Endometrial microvascular endothelial cells (primary cell): Measurements from ENCODE around the gene FUT1. TPM values are rescaled to one million over a fixed set of nuclear protein-coding genes. Genes with fewer than 3 reads are reported as not detected.
"Not testable (repeated sequence)": the region's sequence is repeated elsewhere in the genome, so short reads cannot be mapped to it uniquely, and the experiment has no call there.

Source experiments
- in situ Hi-C: cut with HindIII; loops from 2 replicates; pipeline ENCODE4 v1.10.0; 2017; ENCODE audit warnings: low sequenced_read_pairs, low pct_unique_long_range_greater_than_20kb; ENCODE audit errors: inconsistent ontology term
- total RNA-seq: library from RNA; depleted of rRNA; stranded (reverse); fragments of >200 nt; gene quantifications from one replicate; pipeline ENCODE4 v1.2.3, GENCODE V29; 2015; ENCODE audit errors: inconsistent ontology term

The FUT1 gene
- total RNA-seq, result 4.9 TPM

DNA sequence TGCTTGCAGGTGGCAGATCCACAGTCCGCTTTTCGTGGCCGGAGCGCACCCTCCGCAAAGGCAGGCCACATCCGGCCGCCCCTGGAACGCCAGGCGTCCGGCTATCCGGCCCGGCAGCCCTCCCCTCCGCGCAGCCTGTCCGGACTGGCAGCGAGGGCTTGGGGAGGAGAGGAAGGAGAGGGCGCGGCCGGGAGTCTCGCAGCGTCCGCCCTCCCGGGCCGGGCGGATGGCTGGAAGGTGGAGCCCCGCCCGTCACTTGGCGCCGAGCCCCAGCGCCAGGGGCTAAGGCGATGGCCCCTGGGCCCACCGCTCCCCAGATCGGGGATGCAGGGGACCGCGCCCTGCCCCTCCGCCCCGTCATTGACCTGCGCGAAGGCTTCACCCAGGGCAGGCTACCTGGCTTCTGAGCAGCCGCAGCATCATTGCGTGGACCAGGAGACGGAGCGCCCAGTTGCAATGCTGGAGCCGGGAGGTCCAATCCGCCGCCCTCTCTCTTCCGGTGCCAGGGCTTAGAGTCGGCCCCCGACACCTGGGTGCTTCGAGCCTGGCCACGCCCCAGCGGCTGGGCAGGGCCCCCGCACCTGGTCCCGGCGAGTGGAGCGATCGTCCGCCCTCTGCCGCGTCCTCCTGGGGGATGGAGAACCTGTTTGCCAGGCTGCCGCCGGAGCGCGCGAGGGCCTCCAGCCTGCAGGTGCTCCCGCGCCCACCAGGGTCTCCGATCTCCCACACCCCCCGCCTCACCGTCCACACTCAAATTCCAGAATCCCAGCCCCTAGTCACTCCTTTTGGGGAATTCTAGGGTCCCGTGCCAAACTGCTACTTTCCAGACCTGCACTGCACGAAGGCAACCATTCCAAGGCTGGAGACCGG lies at the start of gene FUT1:
Gene FUT1, minus strand, starts transcription at position 146 of the 870 bp plus-strand sequence. CDS start 1,360 bp downstream, outside the sequence.
- in situ Hi-C loops, result no loop called here

DNA sequence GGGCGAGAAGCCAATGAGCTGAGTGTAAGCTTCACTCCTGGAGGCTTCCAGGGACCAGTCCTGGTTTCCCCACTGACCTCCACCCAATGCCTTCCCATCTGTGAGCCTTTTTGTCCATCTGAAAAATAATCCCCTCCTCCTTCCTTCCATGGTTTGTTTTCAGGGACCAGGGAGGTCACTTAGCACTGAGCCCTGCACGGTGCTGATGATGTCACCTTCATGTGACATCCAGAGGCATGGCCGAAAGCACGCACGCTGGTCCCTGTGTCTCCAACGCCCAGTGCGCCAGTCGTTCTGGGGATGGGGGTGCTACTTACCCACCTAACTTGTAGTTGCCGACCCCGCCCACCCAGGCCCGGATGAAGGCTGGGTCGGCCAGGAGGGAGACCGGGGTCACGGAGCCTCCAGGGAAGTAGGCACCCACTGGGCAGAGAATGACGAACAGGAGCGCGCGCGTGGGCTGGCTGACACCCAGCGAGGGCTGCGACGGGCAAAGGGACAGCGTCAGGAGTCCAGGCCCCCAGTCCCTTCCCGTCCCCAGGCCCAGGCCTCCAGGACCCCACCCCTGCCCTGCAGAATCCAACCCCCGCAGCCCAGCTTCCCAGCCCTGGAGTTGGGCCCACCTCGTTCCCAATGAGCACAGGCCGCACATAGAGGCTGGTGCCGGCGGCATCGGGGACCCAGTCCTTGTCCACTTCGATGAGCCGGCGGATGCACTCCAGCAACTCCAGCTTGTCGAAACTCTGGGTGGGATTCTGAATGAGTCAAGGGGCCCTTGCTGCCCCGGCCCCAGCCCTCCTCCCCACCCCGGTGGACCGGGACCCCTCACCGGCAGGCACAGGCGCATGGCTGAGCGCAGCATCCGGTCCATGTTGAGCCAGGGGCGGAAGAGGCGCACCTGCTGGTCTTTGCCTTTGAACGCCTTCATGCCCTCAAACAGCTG lies 47.2 kb upstream of the FUT1 start:
- in situ Hi-C loops, result loop anchor here (10.0 kb wide), 2 partner anchors 45 to 195 kb away; partner anchors contain the start of genes GYS1 and RUVBL2

DNA sequence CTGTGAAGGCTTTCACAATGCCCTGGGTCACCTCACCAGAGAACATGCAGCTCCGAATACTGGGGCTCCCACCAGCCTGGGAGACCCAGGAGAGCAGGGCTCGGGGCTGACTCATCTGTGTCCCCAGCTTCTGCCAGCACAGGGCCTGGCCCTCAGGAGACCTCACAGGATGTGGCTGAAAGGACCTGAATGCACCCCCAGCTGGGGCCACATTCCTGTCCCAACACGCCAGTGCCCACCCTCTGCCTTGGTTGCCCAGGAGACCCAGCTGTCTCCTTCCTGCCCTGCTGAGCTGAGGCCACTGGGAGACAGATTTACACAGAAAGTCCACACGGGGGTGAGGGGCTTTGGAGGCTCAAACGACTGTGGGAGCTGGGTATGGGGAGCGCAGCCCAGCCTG lies 46.5 kb upstream of the FUT1 start:
- in situ Hi-C loops, result loop anchor here (10.0 kb wide), 2 partner anchors 46 to 196 kb away; partner anchors contain the start of genes GYS1 and RUVBL2

DNA sequence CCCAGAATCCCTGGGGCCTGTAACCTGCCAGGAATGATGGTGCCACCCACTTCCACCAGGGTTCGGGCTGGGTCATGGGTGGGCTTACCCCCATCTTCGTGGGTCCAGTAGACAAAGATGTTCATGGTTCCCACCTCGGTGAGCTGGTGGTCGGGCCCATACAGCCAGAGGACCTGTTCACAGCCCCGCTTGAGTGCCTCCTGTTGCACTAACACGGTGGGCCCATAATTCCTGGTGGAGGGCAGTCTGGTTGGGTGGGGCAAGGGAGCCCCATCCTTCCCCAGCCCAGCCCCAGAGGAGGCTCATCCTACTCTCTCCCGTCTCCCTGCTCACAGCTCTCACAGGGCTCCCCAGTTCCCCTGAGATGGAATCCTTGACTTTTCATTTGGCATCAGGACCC lies 44.7 kb upstream of the FUT1 start:
- in situ Hi-C loops, result loop anchor here (10.0 kb wide), 2 partner anchors 48 to 198 kb away; partner anchors contain the start of genes GYS1 and RUVBL2

GRCh38 chr19:48796298-48797083 lies 44.0 kb upstream of the FUT1 start:
- in situ Hi-C loops, result loop anchor here (10.0 kb wide), 2 partner anchors 48 to 198 kb away; partner anchors contain the start of genes GYS1 and RUVBL2

- in situ Hi-C loops, result loop anchor here (10.0 kb wide), 2 partner anchors 49 to 199 kb away; partner anchors contain the start of genes GYS1 and RUVBL2
Measured at GRCh38 chr19:48795685-48796070, 43.2 kb upstream of the FUT1 start.

GRCh38 chr19:48795055-48795684 lies 42.7 kb upstream of the FUT1 start:
- in situ Hi-C loops, result loop anchor here (10.0 kb wide), 2 partner anchors 50 to 200 kb away; partner anchors contain the start of genes GYS1 and RUVBL2

DNA sequence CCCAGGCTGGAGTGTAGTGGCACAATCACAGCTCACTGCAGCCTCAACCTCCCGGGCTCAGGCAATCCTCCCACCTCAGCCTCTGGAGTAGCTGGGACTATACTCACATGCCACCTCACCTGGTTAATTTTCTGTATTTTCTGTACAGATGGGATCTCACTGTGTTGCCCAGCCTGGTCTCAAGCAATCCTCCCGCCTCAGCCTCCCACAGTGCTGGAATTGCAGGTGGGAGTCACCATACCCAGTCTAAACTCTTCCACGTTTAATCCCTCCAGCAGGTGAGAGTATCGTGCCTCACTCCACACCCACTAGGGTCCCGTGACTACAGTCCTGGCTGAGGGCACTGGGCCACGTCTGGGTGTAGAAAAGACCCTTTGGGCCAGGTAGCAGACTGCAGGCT lies 41.9 kb upstream of the FUT1 start:
- in situ Hi-C loops, result loop anchor here (10.0 kb wide), 2 partner anchors 51 to 201 kb away; partner anchors contain the start of genes GYS1 and RUVBL2

DNA sequence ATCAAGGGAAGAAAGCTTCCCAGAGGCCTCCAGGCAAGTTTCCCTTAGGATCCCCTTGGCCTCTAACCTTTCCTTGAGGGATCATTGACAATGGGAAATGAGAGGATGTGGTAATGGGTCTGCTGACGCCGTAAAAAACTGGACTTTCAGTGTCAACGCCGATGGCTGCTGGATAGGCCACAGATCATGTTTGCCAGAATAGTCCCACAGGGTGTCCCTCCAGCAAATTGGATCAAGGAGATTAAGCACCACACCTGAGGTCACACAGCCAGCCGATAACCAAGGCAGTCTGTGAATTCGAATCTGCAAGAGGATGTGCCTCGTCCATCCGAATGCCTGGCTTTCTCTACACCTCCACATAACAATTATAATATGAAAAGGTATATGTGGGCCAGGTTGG lies 40.8 kb upstream of the FUT1 start:
- in situ Hi-C loops, result loop anchor here (10.0 kb wide), 2 partner anchors 52 to 202 kb away; partner anchors contain the start of genes GYS1 and RUVBL2

DNA sequence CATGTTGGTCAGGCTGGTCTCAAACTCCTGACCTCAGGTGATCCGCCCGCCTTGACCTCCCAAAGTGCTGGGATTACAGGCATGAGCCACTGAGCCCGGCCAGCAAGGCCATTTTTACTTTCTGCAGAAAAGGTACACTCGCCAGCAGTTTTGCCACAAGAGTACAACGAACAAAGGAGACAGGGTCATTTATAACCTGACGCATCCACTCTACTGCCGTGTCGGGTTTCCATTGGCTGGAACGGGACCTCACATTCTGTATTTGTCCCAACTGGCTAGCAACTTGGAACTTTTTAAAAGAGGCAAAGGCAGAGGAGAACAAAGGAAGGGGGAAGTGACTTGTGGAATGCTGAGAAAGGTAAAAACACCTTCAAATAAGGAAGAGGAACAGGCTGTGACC lies 34.9 kb upstream of the FUT1 start:
- in situ Hi-C loops, result not testable (repeated sequence)

DNA sequence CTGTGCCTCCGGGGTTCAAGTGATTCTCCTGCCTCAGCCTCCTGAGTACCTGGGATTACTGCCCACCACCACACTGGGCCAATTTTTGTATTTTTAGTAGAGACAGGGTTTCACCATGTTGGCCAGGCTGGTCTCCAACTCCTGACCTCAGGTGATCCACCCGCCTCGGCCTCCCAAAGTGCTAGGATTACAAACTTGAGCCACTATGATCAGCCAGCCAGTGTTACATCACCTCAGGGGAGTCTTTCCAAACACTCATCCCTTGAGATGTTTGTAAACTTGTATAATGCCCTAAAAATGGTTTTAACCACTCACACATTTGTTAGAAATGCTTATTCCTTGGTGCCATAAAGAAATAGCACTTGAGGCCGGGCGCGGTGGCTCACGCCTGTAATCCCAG lies 34.0 kb upstream of the FUT1 start:
- in situ Hi-C loops, result not testable (repeated sequence)

GRCh38 chr19:48784527-48784926 lies 32.1 kb upstream of the FUT1 start:
- in situ Hi-C loops, result no loop called here

GRCh38 chr19:48780631-48781391 lies 28.4 kb upstream of the FUT1 start:
- in situ Hi-C loops, result no loop called here

DNA sequence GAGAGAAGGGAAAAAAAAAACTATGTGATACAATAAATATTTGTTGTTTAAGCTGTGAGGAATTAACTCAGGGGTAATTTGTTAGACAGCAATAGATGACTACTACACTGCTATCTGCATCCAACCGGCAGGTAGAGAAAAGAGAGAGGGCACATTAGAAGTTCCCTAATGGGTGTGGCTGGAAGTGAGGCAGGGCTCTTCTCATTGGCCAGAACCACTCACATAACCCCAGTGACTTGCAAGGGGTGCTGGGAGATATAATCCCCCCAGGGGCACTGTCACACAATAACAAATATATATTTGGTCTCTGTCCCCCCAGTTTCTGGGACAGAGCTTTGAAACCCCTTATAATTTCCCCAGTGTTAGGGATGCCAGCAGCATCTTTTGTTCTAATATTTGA lies 27.2 kb upstream of the FUT1 start:
- in situ Hi-C loops, result no loop called here

DNA sequence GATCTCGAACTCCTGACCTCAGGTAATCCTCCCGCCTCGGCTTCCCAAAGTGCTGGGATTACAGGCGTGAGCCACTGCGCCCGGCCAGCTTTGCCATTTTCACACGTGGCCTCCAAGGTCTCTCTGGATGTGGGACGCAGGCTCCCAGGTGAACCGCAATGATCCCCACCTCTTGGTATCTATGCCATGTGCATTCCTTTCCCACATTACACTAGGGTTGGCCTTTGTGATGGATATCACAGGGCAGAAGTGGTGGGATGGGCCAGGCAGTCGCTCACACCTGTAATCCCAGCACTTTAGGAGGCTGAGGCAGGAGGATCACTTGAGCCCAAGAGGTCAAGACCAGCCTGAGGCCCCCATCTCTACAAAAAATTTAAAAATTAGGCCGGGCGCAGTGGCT lies 25.3 kb upstream of the FUT1 start:
- in situ Hi-C loops, result no loop called here

DNA sequence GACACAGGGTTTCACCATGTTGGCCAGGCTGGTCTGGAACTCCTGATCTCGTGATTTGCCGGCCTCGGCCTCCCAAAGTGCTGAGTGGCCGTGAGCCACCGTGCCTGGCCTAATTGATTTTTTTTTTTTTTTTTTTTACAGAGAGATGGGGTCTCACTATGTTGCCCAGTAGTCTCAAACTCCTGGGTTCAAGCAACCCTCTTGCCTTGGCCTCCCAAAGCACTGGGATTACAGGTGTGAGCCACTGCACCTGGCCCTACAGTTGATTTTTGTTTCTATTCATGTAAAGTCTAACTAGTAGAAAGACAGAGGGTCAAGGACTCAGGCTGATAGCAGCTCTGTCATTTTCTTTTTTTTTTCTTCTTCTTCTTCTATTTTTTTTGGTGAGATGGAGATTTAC lies 24.7 kb upstream of the FUT1 start:
- in situ Hi-C loops, result no loop called here

- in situ Hi-C loops, result no loop called here
Measured at GRCh38 chr19:48772503-48772953, 20.1 kb upstream of the FUT1 start.
